ENCODE results near the gene SLC38A3.
A peak's percentile ranks its signal among the peaks of the same experiment; 100 is the strongest.

The SLC38A3 gene

GRCh38 chr3:50204804-50205412 lies at the start of gene SLC38A3:
Gene SLC38A3, plus strand, starts transcription at chr3:50205271. Its CDS starts 8,929 bp downstream, at chr3:50214200.
- no peak for DNase-seq (ENCODE audit: low read depth)

DNA sequence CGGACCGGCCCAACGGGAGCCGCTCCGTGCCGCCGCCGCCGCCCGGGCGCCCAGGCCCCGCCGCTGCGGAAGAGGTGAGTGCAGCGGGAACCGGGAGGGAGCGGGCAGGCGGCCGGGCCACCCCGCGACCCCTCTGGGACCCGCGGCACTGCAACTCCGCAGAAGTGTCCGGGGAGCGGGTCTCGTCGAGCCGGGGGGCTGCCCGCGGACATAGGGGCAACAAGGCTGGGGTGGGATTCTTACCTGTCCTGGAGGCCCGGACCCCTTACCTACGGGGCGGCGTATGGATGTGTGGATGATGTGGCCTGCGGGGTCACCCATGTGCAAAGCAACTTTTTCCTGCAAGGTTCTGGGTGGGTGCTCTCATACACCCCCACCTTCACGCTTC lies 49.6 kb upstream of the SLC38A3 start:
- no peak for DNase-seq (ENCODE audit: low read depth)

DNA sequence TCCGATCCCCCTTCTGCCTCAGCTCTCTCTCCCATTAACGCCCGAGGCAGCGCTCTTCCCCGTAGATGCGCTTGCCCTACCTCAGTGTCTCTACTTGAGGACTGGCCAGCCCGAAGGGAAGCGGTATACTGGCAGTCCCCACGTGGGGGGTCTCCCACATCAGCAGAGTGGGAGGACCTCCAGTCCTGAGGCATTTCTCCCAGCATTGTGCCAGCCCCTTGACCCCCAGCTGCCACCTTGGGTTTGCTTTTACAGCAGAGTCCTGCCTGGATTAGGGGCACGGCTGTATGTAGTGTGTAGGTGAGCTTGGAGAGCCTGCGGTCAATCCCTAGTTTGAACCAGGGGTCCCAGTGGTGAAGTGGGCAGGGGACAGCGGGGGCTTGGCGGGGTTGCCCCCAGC lies 49.2 kb upstream of the SLC38A3 start:
- no peak for DNase-seq (ENCODE audit: low read depth)

DNA sequence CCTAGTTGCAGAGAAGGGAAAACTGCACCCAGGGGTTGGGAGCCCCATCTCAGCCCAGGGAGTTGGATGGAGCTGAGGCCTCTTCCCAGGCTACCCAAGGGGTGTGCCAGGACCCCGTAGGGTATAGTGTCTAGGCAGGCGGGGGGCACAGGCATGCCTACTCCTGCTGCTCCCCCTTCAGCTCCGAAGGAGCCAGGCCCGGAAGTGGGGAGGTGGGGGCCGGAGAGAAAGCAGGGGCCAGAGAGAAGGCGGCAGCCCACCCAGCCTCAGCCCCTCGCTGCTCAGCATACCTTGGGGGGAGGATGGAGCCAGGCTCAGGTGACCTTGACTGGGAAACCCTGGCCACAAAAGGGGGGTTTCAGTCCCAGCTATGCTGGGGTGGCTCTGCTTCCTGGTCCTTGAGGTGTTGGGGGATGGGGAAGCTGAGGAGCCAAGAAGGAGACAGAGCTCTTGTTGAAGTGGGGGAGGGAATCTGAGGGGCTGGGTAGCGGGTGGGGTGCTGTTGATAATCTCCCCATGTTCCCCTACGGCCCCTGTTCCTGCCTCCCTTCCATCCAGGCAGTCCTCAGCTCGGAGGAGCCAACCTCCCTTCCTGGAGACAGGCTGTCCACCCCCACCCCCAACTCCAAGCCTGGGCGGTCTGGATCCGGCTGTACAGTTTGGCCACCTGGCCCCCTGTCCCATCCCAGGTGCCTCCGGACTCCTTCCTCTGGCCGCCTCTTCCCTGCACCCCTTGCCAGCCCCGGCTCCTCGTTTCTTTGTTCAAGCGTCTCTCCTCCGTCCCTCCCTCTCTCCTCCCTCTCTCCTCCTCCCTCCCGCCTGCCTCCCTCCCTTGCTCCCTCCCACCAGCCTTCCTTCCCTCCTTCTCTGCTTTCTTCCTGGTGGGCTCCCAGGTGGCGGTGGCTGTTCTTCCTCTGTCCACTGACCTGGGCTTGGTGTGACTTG lies 48.2 kb upstream of the SLC38A3 start:
- DNase-seq (ENCODE audit: low read depth) = no peak

DNA sequence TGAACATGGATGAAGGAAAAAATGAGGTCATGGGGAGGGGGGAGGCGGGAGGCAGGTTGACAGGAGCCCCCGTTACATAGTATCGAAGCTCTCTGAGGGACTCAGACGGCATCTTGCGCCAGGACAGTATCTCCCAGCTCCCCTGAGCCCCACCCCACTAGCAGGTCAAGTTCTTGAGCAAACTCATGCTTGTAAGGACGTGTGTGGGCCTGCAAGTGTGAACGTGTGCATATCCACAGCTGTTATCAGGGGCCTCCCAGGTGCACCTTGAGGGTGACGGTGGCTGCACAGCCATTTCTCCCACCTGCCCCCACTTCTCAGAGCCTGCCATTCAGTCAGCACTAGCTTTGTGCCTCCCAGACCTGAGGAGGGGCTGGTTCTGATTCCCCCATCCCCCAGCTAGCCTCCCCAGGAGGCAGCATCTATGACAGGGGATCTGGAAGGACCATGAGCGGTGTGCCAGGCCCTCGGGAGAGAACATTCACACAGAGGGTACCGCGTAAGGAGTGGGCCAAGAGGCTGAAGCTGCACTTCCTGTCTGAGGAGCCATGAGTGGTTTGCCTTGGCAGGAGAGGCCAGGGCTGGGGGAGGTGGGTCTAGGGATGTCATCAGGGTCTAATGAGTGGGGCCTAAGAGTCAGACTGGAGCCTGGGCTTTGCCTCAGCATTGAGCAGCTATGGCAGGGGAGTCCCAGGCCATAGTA lies 47.1 kb upstream of the SLC38A3 start:
- no peak for DNase-seq (ENCODE audit: low read depth)

GRCh38 chr3:50158530-50159146 lies 46.4 kb upstream of the SLC38A3 start:
- DNase-seq (ENCODE audit: low read depth) = no peak

- DNase-seq (ENCODE audit: low read depth) = no peak
These were observed 44.5 kb upstream of the SLC38A3 start for GRCh38 chr3:50160561-50160983.

- DNase-seq (ENCODE audit: low read depth) = no peak
These were observed 43.8 kb upstream of the SLC38A3 start for GRCh38 chr3:50161320-50161719.

DNA sequence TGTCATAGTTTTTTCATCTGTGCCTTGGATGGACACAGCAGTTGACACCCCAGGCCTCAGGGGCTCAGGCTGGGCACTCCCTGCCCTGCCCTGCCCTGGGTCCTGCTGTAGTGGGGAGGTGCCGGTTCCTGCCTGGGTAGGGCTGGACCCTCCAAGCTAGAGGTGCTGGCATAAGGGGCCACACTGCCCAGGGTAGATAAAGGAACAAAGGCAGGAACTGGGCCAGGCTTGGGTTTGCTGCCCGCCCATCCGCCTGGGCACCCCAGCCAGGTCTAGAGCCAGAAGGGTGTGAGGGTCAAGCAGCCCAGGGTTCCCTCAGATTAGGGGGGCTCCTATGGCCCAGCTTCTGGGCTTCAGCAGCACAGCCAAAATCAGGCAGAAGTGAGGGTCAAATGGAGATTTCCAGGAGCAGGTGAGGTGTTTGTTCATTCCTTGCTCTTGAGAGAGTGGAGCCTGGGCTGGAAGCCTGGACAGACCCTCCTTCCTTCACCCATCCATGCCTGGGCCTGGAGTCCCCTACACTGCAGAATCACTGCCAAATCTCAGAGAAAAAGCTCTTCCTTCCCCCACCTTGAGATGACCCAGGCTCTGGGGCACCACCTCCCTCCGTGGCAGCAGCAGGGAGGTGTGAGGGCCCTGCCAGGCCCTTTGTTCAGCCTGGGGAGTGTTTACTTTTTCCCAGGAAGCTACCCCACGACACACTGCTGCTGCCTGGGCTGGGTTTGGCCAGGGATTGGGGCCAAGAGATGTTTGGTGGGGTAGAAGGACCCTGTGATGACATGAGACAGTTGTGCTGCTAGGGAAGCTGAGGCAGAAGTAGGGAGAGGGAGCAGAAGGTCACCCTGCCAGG lies 42.8 kb upstream of the SLC38A3 start:
- no peak for DNase-seq (ENCODE audit: low read depth)

DNA sequence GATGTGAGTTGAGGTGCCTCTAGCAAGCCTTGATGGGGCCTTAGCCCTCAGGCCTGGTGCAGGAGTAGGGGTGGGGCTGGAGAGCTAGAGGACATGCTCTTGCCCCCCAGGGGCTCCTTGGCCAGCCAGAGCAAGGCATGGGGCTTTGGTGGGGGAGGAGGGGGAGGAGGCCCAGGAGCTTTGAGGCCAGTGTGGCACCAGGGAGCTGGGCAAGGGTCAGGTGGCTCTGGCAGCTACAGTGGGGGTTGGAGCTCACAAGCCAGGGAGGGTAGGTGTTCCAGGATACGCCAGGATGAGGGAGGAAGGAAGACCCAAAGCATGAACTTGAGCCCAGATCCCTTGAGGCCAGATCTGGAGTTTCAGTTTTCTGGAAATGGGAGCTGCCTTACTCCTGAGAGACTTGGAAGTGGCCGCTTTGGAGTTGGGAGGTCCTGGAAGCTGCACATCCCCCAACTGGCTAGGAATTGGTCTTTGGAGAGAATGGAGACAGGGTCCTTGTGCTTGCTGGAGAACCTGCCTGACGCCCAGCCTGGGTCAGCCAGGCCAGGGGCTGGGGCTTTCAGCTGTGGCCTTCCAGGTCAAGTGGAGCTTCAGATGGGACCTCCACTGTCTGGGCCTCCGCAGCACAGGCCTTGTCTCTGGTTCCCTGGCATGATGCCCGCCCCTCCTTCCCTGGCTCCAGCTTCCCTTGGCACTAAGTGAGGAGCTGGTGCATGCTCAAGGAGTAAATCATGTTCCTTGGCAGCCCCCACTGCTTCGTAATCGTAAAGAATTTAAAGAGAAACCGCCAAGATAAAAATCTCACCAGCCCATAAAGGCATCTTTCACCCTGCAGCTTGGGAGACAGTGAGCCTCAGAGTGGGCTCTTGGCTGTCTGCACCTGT lies 41.3 kb upstream of the SLC38A3 start:
- peak; percentile 77 for DNase-seq (ENCODE audit: low read depth)

DNA sequence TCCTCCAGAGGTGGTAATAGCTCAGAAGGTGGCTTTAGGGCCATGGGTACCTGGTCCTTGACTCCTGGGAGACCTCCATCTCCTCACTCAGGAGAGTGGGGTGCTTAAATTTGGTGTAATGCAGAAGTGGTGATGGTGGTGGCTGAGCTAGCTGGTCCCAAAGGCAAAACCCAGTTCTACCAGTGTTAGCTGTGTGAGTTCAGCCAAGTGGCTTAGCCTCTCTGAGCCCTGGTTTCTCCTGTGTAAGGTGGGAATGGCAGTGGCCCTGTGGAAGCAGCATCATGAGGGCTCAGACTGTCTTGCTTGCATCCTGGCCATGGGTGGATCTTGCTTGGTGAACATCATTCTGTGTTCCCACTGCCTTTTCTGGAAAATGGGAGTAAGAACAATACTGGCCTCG lies 40.6 kb upstream of the SLC38A3 start:
- DNase-seq (ENCODE audit: low read depth) = no peak

DNA sequence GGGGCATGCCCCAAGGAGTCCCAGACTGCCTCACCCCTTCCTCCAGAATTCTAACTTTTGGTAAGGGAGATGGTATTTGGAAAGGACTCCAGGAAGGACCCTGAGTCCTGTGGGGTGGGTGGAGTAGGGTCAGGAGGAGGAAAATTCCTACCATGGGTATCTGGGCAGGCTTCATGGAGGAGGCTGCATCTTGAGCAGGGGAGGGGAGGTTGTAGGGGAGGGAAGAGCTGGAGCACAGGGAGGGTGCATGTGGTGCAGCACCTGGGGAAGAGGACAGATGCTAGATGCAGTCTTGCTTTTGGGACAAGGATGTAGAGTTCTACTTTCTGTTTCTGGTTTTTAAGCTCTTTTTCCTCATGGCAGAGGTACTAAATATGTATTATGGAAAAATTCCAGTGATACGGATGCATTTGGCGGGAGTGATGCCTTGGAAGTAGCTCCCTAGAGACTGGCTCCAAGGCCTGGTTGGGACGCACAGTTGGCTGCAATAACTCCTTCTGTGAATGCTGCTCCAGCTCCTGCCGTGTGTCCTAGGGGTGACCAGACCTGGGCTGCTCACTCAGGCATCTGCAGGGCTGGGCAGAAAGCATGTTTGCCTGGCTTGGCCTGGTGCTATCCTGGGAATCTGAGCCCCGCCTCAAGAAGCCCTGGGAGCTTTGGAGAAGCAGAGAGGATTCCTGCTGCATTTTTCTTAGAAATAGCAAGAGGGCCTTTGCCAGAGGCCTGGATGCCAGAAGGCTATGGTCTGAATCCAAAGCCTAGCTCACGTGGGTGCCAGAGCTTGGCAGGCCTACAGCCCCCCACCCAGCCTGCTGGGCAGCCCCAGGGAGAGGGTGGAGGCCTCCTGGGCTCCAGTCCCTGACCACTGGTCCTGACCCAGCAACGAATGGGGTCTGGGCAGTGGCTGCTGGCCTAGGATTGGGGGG lies 39.8 kb upstream of the SLC38A3 start:
- DNase-seq (ENCODE audit: low read depth) = no peak

DNA sequence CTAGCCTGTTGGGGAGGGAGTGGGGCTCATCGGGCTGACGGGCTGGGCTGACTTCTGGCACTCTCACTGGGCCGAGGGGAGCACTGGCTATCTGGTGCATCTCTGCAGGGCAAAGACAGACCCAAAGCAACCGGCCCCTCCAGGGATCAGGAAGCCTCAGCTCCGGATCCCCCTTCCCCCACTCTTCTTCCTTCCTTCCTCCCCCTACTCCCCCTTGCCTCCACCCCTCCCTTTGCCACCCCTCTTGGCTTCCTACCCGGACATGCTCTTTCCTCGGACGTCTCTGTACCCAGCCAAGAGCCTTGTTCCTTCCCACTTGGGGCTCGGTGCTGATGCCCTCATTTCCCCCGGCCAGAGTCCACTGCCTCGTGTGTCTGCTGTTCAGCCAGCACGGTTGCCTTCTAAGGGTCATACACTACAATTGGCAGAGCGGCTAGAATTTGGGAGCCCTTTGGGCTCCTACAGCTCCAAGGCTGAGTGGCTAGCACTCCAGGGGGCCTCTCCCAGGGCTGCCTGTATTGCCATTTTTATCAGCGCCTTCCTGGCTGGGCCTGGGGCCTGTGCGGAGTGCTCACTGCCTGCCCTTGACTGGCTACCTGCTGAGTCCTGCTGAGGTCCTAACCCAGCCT lies 39.0 kb upstream of the SLC38A3 start:
- DNase-seq (ENCODE audit: low read depth) = no peak

- DNase-seq (ENCODE audit: low read depth) = no peak
These were observed 38.5 kb upstream of the SLC38A3 start for GRCh38 chr3:50166620-50167019.

DNA sequence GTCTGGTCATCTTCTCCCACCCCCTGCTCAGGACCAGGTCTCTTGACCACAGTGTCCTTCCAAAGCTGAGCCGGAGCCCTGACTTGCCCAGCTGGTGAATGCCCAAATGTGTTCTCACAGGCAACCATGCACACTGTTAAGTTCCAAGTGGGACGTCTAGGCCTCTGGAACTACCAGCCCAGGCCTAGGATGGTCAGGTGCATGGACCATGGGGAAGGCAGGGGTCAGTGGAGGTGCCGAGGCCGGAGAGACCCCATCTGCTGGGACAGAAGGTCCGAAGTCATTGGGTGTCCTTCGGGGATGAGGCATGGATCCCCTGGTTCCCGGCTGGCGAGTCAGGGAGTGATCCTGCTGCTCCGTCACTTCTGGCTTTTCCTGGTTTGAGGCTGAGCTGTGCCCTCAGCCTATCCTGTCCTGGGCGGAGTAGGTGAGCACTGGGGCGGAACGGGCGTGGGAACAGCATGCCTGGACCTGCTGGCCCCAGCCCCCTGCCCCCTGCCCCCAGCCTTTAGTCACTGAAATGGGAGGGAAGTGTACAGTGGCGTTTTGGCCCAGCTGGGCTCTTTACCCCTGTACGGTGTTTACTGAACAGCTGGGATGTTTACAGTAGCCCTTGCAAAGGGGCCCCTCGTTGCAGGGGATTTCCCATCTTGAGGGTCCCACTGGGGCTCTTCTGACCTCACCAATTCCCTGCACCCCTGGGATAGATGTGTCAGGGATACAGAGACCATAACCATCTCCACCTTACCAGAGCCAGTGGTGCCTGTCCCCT lies 37.8 kb upstream of the SLC38A3 start:
- no peak for DNase-seq (ENCODE audit: low read depth)

GRCh38 chr3:50167841-50168209 lies 37.2 kb upstream of the SLC38A3 start:
- DNase-seq (ENCODE audit: low read depth) = no peak

DNA sequence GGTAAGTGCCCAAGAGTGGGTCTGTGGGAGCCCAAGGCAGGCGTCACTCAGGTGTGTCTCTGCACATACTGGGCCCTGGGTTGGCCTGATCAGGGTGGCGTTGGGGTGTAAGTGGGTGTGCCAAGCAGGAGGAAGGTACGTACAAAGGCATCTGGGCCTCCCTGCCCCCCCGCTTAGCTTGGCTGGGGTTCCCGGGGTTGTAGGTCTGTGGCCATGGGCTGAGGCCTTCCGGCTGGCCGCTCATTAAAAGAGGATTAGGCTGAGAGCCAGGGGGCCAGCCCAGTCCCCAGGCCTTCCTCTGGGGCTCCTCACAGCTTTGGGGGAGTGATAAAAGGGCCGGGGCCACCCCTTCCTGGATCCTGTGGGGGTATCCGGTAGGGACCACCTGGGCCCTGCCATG lies 36.7 kb upstream of the SLC38A3 start:
- DNase-seq (ENCODE audit: low read depth) = no peak

- DNase-seq (ENCODE audit: low read depth) = no peak
These were observed 36.3 kb upstream of the SLC38A3 start for GRCh38 chr3:50168791-50169190.
